Esophagus squamous epithelium (tissue), 4 donors: Measurements from ENCODE around the gene TMEM108.

Experiments used
- POLR2A ChIP-seq, 4 donors: fragments of 450-650 bp; IDR thresholded peaks; one replicate each; pipeline ENCODE4 v1.6.1; 2017; ENCODE audit warnings: antibody characterized with exemption in 4 of 4, mild to moderate bottlenecking in 4 of 4, moderate library complexity in 3 of 4
- TF ChIP-seq, protein P1 (sequence below), 6 experiments: fragments of 450-650 bp in 4 of 6; fragments of 200-600 bp in 2 of 6; sonication (generic) in 2 of 6; IDR thresholded peaks; one replicate each; pipeline ENCODE4 v1.5.1; 2016 to 2019; ENCODE audit warnings: antibody characterized with exemption in 6 of 6, mild to moderate bottlenecking in 4 of 6, moderate library complexity in 4 of 6

DNA sequence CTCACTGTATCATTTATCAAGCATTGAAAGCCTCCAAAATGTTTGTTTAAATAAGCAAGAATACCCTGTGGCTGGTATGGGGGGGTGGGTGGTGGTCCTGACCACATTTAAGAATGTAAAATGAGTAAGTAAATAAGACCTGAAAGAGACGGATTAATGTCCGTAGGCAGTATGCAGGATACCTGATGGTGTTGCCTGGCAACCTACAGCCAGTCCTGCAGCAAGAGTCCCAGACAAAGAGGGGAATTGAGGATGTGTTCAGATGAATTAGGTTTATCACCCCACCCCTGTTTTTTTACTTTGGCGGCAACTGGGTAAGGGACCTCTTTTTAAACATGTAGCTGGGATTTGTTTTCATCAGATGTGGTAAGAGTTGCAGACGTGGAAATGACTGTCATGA lies 261.9 kb downstream of the TMEM108 start:
- TF ChIP-seq, protein P1, sequence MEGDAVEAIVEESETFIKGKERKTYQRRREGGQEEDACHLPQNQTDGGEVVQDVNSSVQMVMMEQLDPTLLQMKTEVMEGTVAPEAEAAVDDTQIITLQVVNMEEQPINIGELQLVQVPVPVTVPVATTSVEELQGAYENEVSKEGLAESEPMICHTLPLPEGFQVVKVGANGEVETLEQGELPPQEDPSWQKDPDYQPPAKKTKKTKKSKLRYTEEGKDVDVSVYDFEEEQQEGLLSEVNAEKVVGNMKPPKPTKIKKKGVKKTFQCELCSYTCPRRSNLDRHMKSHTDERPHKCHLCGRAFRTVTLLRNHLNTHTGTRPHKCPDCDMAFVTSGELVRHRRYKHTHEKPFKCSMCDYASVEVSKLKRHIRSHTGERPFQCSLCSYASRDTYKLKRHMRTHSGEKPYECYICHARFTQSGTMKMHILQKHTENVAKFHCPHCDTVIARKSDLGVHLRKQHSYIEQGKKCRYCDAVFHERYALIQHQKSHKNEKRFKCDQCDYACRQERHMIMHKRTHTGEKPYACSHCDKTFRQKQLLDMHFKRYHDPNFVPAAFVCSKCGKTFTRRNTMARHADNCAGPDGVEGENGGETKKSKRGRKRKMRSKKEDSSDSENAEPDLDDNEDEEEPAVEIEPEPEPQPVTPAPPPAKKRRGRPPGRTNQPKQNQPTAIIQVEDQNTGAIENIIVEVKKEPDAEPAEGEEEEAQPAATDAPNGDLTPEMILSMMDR (IDR thresholded peaks at IDR 0.05): no peak
- no peak for TF ChIP-seq POLR2A (IDR thresholded peaks at IDR 0.05)
